K562 (cell line): ENCODE data around the gene SLC3A2. TPM values are rescaled to one million over a fixed set of nuclear protein-coding genes. Genes with fewer than 3 reads are reported as not detected.

Experiments used
- DPF2 ChIP-seq: fragments of 450-650 bp; IDR thresholded peaks from 2 replicates; pipeline ENCODE4 v1.6.1; 2016
- FOXK1 ChIP-seq: sonication (generic); formaldehyde crosslinking; IDR thresholded peaks from 2 replicates; pipeline ENCODE4 v1.8.0; 2022; ENCODE audit warnings: missing genetic modification reagents, mild to moderate bottlenecking, borderline replicate concordance
- OTX1 ChIP-seq: fragments of 450-650 bp; formaldehyde crosslinking; IDR thresholded peaks from 2 replicates; pipeline ENCODE4 v1.4.0; 2022; ENCODE audit warnings: mild to moderate bottlenecking
- RNF2 ChIP-seq: sonication (generic); IDR thresholded peaks from 2 replicates; pipeline ENCODE4 v1.6.1; 2016
- SLC30A9 ChIP-seq: fragments of 250-450 bp; sonication (Bioruptor Pico); IDR thresholded peaks from 2 replicates; pipeline ENCODE4 v1.8.0; 2022; ENCODE audit warnings: mild to moderate bottlenecking, moderate library complexity
- XRCC3 ChIP-seq: fragments of 450-650 bp; IDR thresholded peaks from 2 replicates; pipeline ENCODE4 v1.6.1; 2017; ENCODE audit warnings: mild to moderate bottlenecking, moderate library complexity
- ZFX ChIP-seq: sonication (generic); formaldehyde crosslinking; IDR thresholded peaks from 2 replicates; pipeline ENCODE4 v1.8.0; 2022; ENCODE audit warnings: mild to moderate bottlenecking, missing genetic modification reagents, moderate library complexity
- ZNF354B ChIP-seq: fragments of 250-450 bp; sonication (Bioruptor Pico); IDR thresholded peaks from 2 replicates; pipeline ENCODE4 v1.4.0; 2020
- polyA plus RNA-seq, 8 experiments: library from polyadenylated mRNA; depleted of rRNA in 4 of 8; stranded (reverse) in 5 of 8; unstranded in 3 of 8; fragments of >200 nt; fragmentation: Nextera tagmentation in 2 of 8; fragmentation: Illumina TruSeq in 1 of 8; extraction: Ambion mirVana in 2 of 8; extraction: Trizol in 1 of 8; gene quantifications; 2 replicates each; pipeline versions ENCODE4 v1.2.1 to v1.2.3, GENCODE V29; 2011 to 2014; ENCODE audit warnings: inconsistent platforms in 1 of 8, missing spikeins in 1 of 8
- total RNA-seq, 7 experiments: library from RNA; depleted of rRNA in 6 of 7; stranded (reverse); fragments of >200 nt in 6 of 7; fragmentation: Illumina TruSeq in 2 of 7; extraction: Trizol in 2 of 7; gene quantifications; 2 replicates each; pipeline versions ENCODE4 v1.2.1 to v1.2.3, GENCODE V29; 2011 to 2021; ENCODE audit warnings: low replicate concordance in 1 of 7
- TF ChIP-seq, protein P1 (sequence below): fragments of 200-800 bp; sonication (Bioruptor generic); IDR thresholded peaks from 2 replicates; pipeline ENCODE4 v1.6.1; 2017; ENCODE audit warnings: missing genetic modification characterization, missing compliant biosample characterization
- TF ChIP-seq, protein P2 (sequence below): sonication (generic); formaldehyde crosslinking; IDR thresholded peaks from 2 replicates; pipeline ENCODE4 v1.8.0; 2022; ENCODE audit warnings: mild to moderate bottlenecking, missing genetic modification reagents
- TF ChIP-seq, protein P3 (sequence below): fragments of 250-450 bp; sonication (Bioruptor Pico); IDR thresholded peaks from 2 replicates; pipeline ENCODE4 v1.5.0; 2021
- TF ChIP-seq, protein P4 (sequence below), 2 experiments: fragments of 450-650 bp; IDR thresholded peaks; 2 replicates each; pipeline ENCODE4 v1.6.1; 2016
- TF ChIP-seq, protein P5 (sequence below): sonication (generic); formaldehyde crosslinking; IDR thresholded peaks from 2 replicates; pipeline ENCODE4 v1.8.0; 2023; ENCODE audit warnings: mild to moderate bottlenecking, missing genetic modification reagents
- TF ChIP-seq, protein P6 (sequence below): fragments of 450-650 bp; IDR thresholded peaks from 2 replicates; pipeline ENCODE4 v1.6.1; 2018; ENCODE audit not compliant: partially characterized antibody

The SLC3A2 gene
- total and polyA plus RNA-seq, 9 of the 15 experiments (the other 6 are each of a cell fraction or from before 2014, with no cell fraction given): 20.0 to 296 (median 214) TPM

DNA sequence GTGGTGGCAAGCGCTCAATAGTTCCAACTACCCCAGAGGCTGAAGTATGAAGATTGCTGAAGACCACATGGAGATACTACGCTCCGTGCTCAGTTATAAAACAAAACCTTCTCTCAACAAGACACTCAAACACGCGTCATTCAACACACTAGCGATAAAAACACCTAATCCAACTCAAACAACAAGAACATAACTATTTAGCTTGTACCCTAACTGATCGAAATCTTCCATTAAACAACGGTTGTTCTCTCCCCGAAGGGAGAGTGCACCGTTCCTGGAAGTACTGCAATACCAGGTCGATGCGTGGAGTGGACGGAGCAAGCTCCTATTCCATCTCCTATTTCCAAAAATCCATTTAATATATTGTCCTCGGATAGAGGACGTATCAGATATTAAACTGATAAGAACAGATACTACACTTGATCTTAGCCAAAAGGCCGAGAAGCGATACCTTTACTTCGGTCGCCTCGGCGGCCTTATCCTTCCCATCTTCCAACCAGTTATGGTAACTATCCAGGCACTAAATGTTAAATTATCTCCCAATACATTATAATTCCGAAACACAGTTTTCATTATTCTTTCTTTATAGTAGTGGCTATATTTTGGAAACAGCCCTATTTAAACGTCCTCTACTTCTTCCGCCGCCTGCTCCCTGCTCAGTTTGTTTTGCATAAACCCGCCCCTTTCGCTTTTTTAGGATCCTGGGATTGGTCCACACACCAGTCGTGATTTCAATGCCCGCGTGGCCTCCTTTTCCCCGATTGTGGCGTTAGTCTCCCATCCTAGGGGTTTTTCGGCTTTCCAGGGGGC lies 39.1 kb upstream of the SLC3A2 start (continued):
- TF ChIP-seq, protein P1, sequence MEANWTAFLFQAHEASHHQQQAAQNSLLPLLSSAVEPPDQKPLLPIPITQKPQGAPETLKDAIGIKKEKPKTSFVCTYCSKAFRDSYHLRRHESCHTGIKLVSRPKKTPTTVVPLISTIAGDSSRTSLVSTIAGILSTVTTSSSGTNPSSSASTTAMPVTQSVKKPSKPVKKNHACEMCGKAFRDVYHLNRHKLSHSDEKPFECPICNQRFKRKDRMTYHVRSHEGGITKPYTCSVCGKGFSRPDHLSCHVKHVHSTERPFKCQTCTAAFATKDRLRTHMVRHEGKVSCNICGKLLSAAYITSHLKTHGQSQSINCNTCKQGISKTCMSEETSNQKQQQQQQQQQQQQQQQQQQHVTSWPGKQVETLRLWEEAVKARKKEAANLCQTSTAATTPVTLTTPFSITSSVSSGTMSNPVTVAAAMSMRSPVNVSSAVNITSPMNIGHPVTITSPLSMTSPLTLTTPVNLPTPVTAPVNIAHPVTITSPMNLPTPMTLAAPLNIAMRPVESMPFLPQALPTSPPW (CRISPR knock-in tag): peak; percentile 71
- TF ChIP-seq RNF2 (peak; percentile 100), ZNF354B (CRISPR knock-in tag) (peak; percentile 97), FOXK1 (CRISPR knock-in tag) (peak; percentile 99), ZFX (peak; percentile 21; the same call in 1 of the 2 replicates), DPF2 (peak; percentile 91), OTX1 (peak; percentile 100), XRCC3 (no peak; the same call in 1 of the 2 replicates), SLC30A9 (CRISPR knock-in tag) (peak; percentile 85; the same call in 1 of the 2 replicates)
- TF ChIP-seq, protein P2, sequence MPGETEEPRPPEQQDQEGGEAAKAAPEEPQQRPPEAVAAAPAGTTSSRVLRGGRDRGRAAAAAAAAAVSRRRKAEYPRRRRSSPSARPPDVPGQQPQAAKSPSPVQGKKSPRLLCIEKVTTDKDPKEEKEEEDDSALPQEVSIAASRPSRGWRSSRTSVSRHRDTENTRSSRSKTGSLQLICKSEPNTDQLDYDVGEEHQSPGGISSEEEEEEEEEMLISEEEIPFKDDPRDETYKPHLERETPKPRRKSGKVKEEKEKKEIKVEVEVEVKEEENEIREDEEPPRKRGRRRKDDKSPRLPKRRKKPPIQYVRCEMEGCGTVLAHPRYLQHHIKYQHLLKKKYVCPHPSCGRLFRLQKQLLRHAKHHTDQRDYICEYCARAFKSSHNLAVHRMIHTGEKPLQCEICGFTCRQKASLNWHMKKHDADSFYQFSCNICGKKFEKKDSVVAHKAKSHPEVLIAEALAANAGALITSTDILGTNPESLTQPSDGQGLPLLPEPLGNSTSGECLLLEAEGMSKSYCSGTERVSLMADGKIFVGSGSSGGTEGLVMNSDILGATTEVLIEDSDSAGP (CRISPR knock-in tag): peak; percentile 86
- TF ChIP-seq, protein P3, sequence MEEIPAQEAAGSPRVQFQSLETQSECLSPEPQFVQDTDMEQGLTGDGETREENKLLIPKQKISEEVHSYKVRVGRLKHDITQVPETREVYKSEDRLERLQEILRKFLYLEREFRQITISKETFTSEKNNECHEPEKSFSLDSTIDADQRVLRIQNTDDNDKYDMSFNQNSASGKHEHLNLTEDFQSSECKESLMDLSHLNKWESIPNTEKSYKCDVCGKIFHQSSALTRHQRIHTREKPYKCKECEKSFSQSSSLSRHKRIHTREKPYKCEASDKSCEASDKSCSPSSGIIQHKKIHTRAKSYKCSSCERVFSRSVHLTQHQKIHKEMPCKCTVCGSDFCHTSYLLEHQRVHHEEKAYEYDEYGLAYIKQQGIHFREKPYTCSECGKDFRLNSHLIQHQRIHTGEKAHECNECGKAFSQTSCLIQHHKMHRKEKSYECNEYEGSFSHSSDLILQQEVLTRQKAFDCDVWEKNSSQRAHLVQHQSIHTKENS (CRISPR knock-in tag): peak; percentile 100
- TF ChIP-seq, protein P4, sequence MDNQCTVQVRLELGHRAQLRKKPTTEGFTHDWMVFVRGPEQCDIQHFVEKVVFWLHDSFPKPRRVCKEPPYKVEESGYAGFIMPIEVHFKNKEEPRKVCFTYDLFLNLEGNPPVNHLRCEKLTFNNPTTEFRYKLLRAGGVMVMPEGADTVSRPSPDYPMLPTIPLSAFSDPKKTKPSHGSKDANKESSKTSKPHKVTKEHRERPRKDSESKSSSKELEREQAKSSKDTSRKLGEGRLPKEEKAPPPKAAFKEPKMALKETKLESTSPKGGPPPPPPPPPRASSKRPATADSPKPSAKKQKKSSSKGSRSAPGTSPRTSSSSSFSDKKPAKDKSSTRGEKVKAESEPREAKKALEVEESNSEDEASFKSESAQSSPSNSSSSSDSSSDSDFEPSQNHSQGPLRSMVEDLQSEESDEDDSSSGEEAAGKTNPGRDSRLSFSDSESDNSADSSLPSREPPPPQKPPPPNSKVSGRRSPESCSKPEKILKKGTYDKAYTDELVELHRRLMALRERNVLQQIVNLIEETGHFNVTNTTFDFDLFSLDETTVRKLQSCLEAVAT (IDR thresholded peaks at IDR 0.05): peak; percentile 99 to 100
- TF ChIP-seq, protein P5, sequence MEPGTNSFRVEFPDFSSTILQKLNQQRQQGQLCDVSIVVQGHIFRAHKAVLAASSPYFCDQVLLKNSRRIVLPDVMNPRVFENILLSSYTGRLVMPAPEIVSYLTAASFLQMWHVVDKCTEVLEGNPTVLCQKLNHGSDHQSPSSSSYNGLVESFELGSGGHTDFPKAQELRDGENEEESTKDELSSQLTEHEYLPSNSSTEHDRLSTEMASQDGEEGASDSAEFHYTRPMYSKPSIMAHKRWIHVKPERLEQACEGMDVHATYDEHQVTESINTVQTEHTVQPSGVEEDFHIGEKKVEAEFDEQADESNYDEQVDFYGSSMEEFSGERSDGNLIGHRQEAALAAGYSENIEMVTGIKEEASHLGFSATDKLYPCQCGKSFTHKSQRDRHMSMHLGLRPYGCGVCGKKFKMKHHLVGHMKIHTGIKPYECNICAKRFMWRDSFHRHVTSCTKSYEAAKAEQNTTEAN (CRISPR knock-in tag): peak; percentile 91
- TF ChIP-seq, protein P6, sequence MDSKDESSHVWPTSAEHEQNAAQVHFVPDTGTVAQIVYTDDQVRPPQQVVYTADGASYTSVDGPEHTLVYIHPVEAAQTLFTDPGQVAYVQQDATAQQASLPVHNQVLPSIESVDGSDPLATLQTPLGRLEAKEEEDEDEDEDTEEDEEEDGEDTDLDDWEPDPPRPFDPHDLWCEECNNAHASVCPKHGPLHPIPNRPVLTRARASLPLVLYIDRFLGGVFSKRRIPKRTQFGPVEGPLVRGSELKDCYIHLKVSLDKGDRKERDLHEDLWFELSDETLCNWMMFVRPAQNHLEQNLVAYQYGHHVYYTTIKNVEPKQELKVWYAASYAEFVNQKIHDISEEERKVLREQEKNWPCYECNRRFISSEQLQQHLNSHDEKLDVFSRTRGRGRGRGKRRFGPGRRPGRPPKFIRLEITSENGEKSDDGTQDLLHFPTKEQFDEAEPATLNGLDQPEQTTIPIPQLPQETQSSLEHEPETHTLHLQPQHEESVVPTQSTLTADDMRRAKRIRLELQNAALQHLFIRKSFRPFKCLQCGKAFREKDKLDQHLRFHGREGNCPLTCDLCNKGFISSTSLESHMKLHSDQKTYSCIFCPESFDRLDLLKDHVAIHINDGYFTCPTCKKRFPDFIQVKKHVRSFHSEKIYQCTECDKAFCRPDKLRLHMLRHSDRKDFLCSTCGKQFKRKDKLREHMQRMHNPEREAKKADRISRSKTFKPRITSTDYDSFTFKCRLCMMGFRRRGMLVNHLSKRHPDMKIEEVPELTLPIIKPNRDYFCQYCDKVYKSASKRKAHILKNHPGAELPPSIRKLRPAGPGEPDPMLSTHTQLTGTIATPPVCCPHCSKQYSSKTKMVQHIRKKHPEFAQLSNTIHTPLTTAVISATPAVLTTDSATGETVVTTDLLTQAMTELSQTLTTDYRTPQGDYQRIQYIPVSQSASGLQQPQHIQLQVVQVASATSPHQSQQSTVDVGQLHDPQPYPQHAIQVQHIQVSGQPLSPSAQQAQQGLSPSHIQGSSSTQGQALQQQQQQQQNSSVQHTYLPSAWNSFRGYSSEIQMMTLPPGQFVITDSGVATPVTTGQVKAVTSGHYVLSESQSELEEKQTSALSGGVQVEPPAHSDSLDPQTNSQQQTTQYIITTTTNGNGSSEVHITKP: peak; percentile 82
